Measurements from ENCODE around the gene SMO. TPM values are rescaled to one million over a fixed set of nuclear protein-coding genes. Genes with fewer than 3 reads are reported as not detected.

SMO gene
- total and polyA plus RNA-seq, 12 donors, result 1.7 to 8.3 (median 4.9) TPM

DNA sequence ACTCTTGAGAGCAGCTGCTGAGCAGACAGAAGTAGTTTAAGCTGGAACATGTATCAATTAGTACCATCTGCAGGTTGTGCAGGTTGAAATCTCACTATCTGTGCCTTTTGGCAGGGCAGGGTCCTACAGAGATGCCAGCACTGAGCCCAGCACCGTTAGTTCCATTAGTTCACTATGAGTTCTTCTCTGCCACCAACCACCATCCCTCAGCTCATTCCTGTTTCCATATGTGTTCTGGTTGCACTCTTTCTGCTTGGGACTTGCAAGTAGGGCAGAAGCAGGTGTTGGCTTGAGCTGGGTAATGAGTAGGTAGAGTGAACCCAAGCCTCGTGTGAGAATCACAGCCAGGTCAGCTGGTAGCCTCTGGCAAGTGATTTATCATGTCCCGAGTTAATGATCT lies 2.8 kb downstream of the SMO start:
- TF ChIP-seq, protein P1, sequence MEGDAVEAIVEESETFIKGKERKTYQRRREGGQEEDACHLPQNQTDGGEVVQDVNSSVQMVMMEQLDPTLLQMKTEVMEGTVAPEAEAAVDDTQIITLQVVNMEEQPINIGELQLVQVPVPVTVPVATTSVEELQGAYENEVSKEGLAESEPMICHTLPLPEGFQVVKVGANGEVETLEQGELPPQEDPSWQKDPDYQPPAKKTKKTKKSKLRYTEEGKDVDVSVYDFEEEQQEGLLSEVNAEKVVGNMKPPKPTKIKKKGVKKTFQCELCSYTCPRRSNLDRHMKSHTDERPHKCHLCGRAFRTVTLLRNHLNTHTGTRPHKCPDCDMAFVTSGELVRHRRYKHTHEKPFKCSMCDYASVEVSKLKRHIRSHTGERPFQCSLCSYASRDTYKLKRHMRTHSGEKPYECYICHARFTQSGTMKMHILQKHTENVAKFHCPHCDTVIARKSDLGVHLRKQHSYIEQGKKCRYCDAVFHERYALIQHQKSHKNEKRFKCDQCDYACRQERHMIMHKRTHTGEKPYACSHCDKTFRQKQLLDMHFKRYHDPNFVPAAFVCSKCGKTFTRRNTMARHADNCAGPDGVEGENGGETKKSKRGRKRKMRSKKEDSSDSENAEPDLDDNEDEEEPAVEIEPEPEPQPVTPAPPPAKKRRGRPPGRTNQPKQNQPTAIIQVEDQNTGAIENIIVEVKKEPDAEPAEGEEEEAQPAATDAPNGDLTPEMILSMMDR (IDR thresholded peaks at IDR 0.05), result no peak
- H3K27me3 ChIP-seq, result peaks cover 0 to 43% (median 2%) of the 10 kb centered on the region in 7 donors
- no peak overlapping the region for H3K27ac ChIP-seq
- no peak overlapping the region for H3K4me3 ChIP-seq
- H3K36me3 ChIP-seq, result no peaks in the 10 kb centered on the region
- intact Hi-C loops (cut with DNase I), result no loop called here
- no peaks in the 10 kb centered on the region for H3K9me3 ChIP-seq
- peaks cover 0 to 20% (median 12%) of the 10 kb centered on the region in 9 donors for H3K4me1 ChIP-seq
- no peak for ATAC-seq
- no peak for DNase-seq
- WGBS, 2 donors, result 85% methylated on average over 3 of the region's 3 CpGs

DNA sequence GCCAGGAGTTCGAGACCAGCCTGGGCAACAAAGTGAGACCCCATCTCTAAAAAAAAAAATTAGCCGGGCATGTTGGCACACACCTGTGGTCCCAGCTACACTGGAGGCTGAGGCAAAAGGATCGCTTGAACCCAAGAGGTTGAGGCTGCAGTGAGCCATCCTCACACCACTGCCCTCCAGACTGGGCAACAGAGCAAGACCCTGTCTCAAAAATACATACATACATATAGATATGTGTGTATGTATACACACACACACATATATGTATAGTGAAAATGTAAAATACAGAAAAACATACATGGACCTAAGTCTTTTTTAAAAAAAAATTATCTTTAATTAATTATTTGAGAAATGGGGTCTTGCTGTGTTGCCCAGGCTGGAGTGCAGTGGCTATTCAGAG lies 5.5 kb downstream of the SMO start:
- TF ChIP-seq, protein P1 (IDR thresholded peaks at IDR 0.05), result no peak
- ATAC-seq, result no peak
- no peak overlapping the region for H3K27ac ChIP-seq
- 79 to 97% methylated on average over 3 of the region's 3 CpGs for WGBS, 2 donors
- no peak for DNase-seq
- no peaks in the 10 kb centered on the region for H3K9me3 ChIP-seq
- H3K4me3 ChIP-seq, result no peak overlapping the region
- intact Hi-C loops (cut with DNase I), result no loop called here
- H3K4me1 ChIP-seq, result peaks cover 0 to 18% (median 12%) of the 10 kb centered on the region in 9 donors
- no peaks in the 10 kb centered on the region for H3K36me3 ChIP-seq
- peaks cover 0 to 21% (median 2%) of the 10 kb centered on the region in 7 donors for H3K27me3 ChIP-seq

DNA sequence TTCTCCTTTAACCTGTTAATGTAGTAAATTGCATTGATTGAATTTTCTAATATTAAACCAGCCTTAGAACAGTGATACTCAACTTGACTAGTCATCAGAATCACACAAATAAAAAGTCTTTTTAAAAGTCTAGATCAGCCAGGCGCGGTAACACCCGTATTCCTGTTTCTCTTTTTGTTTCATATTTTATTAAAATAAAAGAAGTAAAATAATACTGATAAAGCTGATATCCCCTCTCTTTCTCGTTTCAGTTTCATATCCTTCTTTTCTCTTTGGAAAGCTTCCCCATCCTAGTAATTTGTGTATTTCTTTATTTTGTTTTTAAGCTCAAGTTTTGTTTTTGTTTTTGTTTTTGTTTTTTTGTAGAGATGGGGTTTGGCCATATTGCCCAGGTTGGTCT lies 9.3 kb downstream of the SMO start:
- 79 to 88% methylated on average over 4 of the region's 4 CpGs for WGBS, 2 donors
- intact Hi-C loops (cut with DNase I), result no loop called here

DNA sequence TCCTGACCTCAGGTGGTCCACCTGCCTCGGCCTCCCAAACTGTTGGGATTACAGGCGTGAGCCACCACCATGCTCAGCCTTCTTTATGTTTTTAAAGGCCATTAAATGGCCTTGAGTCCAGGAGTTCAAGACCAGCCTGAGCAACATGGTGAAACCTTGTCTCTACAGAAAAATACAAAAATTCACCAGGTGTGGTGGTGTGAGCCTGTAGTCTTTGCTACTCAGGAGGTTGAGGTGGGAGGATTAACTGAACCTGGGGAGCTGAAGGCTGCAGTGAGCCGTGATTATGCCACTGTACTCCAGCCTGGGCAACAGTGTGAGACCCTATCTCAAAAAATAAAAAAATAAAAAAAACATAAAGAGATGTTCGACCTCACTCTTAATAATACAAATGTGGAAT lies 11.0 kb downstream of the SMO start:
- no peak for ATAC-seq
- intact Hi-C loops (cut with DNase I), result no loop called here

More for the DNA sequence above, 9.3 kb downstream of the SMO start:
- H3K27ac ChIP-seq, result no peak overlapping the region
- no peak overlapping the region for H3K4me3 ChIP-seq
- no peak for ATAC-seq
- TF ChIP-seq, protein P1 (IDR thresholded peaks at IDR 0.05), result no peak
- no peak for DNase-seq
- H3K9me3 ChIP-seq, result no peaks in the 10 kb centered on the region
- H3K27me3 ChIP-seq, result no peaks in the 10 kb centered on the region
- no peaks in the 10 kb centered on the region for H3K36me3 ChIP-seq
- H3K4me1 ChIP-seq, result no peaks in the 10 kb centered on the region

More for the DNA sequence above, 11.0 kb downstream of the SMO start:
- peaks cover 0 to 5% (median 0%) of the 10 kb centered on the region in 9 donors for H3K36me3 ChIP-seq
- no peak for DNase-seq
- H3K4me3 ChIP-seq, result no peak overlapping the region
- TF ChIP-seq, protein P1 (IDR thresholded peaks at IDR 0.05), result no peak
- no peaks in the 10 kb centered on the region for H3K4me1 ChIP-seq
- no peaks in the 10 kb centered on the region for H3K27me3 ChIP-seq
- no peaks in the 10 kb centered on the region for H3K9me3 ChIP-seq
- no peak overlapping the region for H3K27ac ChIP-seq
- 96 to 97% methylated on average over 4 of the region's 4 CpGs for WGBS, 2 donors

Measured in heart right ventricle (tissue), 16 donors.